Peyer's patch (tissue), 4 donors: Measurements from ENCODE around the gene HNRNPLL. TPM values are rescaled to one million over a fixed set of nuclear protein-coding genes. Genes with fewer than 3 reads are reported as not detected.
"Not testable (repeated sequence)": the region's sequence is repeated elsewhere in the genome, so short reads cannot be mapped to it uniquely, and the experiment has no call there.

Experiments used
- DNase-seq, 3 donors: peaks; one replicate each; pipeline ENCODE4 v3.0.0-alpha.2; 2017 to 2019
- H3K27ac ChIP-seq, 4 donors: fragments of 200-600 bp; sonication (generic); one replicate each; pipeline ENCODE4 v1.5.1; 2016 to 2019
- H3K27me3 ChIP-seq, 2 donors: fragments of 200-600 bp; sonication (generic); one replicate each; pipeline ENCODE4 v1.5.1; 2019
- H3K36me3 ChIP-seq, 3 donors: fragments of 200-600 bp; sonication (generic); one replicate each; pipeline ENCODE4 v1.5.1; 2016 to 2019
- H3K4me1 ChIP-seq, 4 donors: fragments of 200-600 bp; sonication (generic); one replicate each; pipeline ENCODE4 v1.5.1; 2016 to 2019
- H3K4me3 ChIP-seq, 4 donors: fragments of 200-600 bp; sonication (generic); 1 replicate in 3 of 4; 2 replicates in 1 of 4; pipeline ENCODE4 v1.5.1; 2016 to 2019; ENCODE audit warnings: mild to moderate bottlenecking in 1 of 4
- H3K9me3 ChIP-seq, 4 donors: fragments of 200-600 bp; sonication (generic); one replicate each; pipeline ENCODE4 v1.5.1; 2016 to 2019; ENCODE audit warnings: mild to moderate bottlenecking in 1 of 4
- CTCF ChIP-seq, 6 experiments: fragments of 450-650 bp in 4 of 6; fragments of 200-600 bp in 2 of 6; sonication (generic) in 1 of 6; IDR thresholded peaks; one replicate each; pipeline ENCODE4 v1.5.1; 2017 to 2019; ENCODE audit warnings: antibody characterized with exemption in 6 of 6, mild to moderate bottlenecking in 3 of 6, moderate library complexity in 1 of 6
- POLR2A ChIP-seq, 2 donors: fragments of 450-650 bp; IDR thresholded peaks; one replicate each; pipeline ENCODE4 v1.5.1; 2017; ENCODE audit warnings: antibody characterized with exemption in 2 of 2, mild to moderate bottlenecking in 2 of 2, moderate library complexity in 2 of 2
- total RNA-seq, 4 donors: library from RNA; depleted of rRNA; stranded (reverse); fragments of >200 nt; gene quantifications; one replicate each; pipeline ENCODE4 v1.1.0, GENCODE V29; 2016

The HNRNPLL gene
- total RNA-seq, 4 donors from 2014 or later = 33.3 to 70.1 (median 48.0) TPM

- Histone ChIP-seq H3K27me3 (no peaks in the 10 kb centered on the region), H3K4me3 (no peak overlapping the region), H3K27ac (no peak overlapping the region), H3K4me1 (peaks cover 0 to 4% (median 0%) of the 10 kb centered on the region in 4 donors), H3K36me3 (no peaks in the 10 kb centered on the region), H3K9me3 (no peaks in the 10 kb centered on the region)
- TF ChIP-seq CTCF (IDR thresholded peaks at IDR 0.05) (no peak), POLR2A (IDR thresholded peaks at IDR 0.05) (no peak)
- DNase-seq = no peak
Observed at GRCh38 chr2:38547791-38548190, 54.9 kb downstream of the HNRNPLL start.

- peaks cover 0 to 8% (median 0%) of the 10 kb centered on the region in 4 donors for H3K4me1 ChIP-seq
- no peaks in the 10 kb centered on the region for H3K9me3 ChIP-seq
- no peak for TF ChIP-seq POLR2A (IDR thresholded peaks at IDR 0.05)
- no peak for TF ChIP-seq CTCF (IDR thresholded peaks at IDR 0.05)
- H3K36me3 ChIP-seq = no peaks in the 10 kb centered on the region
- H3K4me3 ChIP-seq = no peak overlapping the region
- no peaks in the 10 kb centered on the region for H3K27me3 ChIP-seq
- DNase-seq = no peak
- H3K27ac ChIP-seq = no peak overlapping the region
Observed at GRCh38 chr2:38546585-38546984, 56.1 kb downstream of the HNRNPLL start.

GRCh38 chr2:38546064-38546463 lies 56.7 kb downstream of the HNRNPLL start:
- Histone ChIP-seq H3K27ac (no peak overlapping the region), H3K9me3 (no peaks in the 10 kb centered on the region), H3K27me3 (no peaks in the 10 kb centered on the region), H3K4me1 (peaks cover 0 to 9% (median 0%) of the 10 kb centered on the region in 4 donors), H3K36me3 (no peaks in the 10 kb centered on the region), H3K4me3 (no peak overlapping the region)
- DNase-seq = no peak
- TF ChIP-seq POLR2A (IDR thresholded peaks at IDR 0.05) (no peak), CTCF (IDR thresholded peaks at IDR 0.05) (no peak)

- DNase-seq, H3K36me3 ChIP-seq, H3K9me3 ChIP-seq, H3K27me3 ChIP-seq, H3K4me3 ChIP-seq, H3K27ac ChIP-seq: not testable (repeated sequence)
- peaks cover 0 to 15% (median 0%) of the 10 kb centered on the region in 4 donors for H3K4me1 ChIP-seq
Observed at GRCh38 chr2:38542248-38542631, 60.5 kb downstream of the HNRNPLL start.

GRCh38 chr2:38540580-38541286 lies 62.0 kb downstream of the HNRNPLL start:
- Histone ChIP-seq H3K36me3 (no peaks in the 10 kb centered on the region), H3K4me1 (peaks cover 0 to 15% (median 0%) of the 10 kb centered on the region in 4 donors), H3K9me3 (no peaks in the 10 kb centered on the region), H3K4me3 (no peak overlapping the region), H3K27ac (no peak overlapping the region), H3K27me3 (no peaks in the 10 kb centered on the region)
- no peak for DNase-seq
- TF ChIP-seq CTCF (IDR thresholded peaks at IDR 0.05) = no peak
- no peak for TF ChIP-seq POLR2A (IDR thresholded peaks at IDR 0.05)

GRCh38 chr2:38539086-38539485 lies 63.6 kb downstream of the HNRNPLL start:
- no peak overlapping the region for H3K27ac ChIP-seq
- DNase-seq = no peak
- H3K36me3 ChIP-seq = no peaks in the 10 kb centered on the region
- no peaks in the 10 kb centered on the region for H3K27me3 ChIP-seq
- peaks cover 0 to 15% (median 0%) of the 10 kb centered on the region in 4 donors for H3K4me1 ChIP-seq
- no peak overlapping the region for H3K4me3 ChIP-seq
- no peaks in the 10 kb centered on the region for H3K9me3 ChIP-seq
- TF ChIP-seq POLR2A (IDR thresholded peaks at IDR 0.05) (no peak), CTCF (IDR thresholded peaks at IDR 0.05) (no peak)
